GM19238 (cell line): ENCODE data around the gene PPP1R9A.

Experiments used
- DNase-seq: peaks from one replicate; pipeline ENCODE4 v3.0.0; 2011; ENCODE audit warnings: low spot score; ENCODE audit not compliant: insufficient read length

Gene PPP1R9A

GRCh38 chr7:94907026-94907810, at the start of gene PPP1R9A:
Gene PPP1R9A, plus strand, starts transcription at chr7:94907594. Its CDS starts 2,520 bp downstream, at chr7:94910114.
- DNase-seq = no peak

DNA sequence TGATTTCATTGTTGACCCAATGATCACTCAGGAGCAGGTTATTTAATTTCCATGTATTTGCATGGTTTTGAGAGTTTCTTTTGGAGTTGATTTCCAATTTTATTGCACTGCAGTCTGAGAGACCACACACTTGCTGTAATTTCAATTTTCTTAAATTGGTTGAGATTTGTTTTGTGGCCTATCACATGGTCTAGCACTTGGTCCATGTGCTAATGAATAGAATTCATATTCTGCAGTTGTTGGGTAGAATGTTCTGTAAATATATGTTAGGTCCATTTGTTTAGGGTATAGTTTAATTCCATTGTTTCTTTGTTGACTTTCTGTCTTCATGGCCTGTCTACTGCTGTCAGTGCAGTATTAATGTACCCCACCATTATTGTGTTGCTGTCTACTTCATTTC, 36.3 kb upstream of the PPP1R9A start:
- no peak for DNase-seq

GRCh38 chr7:94873239-94873638, 34.2 kb upstream of the PPP1R9A start:
- no peak for DNase-seq

DNA sequence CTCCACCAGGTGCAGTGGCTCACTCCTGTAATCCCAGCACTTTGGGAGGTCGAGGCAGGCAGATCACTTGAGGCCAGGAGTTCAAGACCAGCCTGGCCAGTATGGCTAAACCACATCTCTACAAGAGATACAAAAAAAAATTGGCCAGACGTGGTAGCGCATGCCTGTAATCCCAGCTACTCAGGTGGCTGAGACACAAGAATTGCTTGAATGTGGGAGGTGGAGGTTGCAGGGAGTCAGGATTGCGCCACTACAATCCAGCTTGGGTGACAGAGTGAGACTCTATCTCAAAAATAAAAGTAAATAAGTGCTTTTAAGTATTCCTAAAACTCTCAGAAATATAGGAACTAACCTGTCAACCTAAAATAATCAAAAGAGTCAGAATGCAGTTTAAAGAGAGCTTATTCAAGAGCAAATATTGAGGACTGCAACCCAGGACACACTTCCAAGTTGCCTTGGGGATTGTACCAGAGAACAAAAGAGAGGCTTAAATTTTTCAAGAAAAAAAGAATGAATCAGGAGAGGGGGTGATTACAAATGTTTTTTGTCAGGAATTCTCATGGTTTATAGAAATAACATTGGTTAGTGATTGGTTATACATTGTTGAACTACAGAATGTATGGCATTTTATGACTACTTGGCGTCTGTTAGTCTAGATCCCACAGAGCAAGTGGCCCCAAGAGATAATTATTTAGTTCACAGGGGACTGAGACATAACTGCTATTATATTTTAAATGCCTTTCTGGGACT, 33.2 kb upstream of the PPP1R9A start:
- DNase-seq = no peak

DNA sequence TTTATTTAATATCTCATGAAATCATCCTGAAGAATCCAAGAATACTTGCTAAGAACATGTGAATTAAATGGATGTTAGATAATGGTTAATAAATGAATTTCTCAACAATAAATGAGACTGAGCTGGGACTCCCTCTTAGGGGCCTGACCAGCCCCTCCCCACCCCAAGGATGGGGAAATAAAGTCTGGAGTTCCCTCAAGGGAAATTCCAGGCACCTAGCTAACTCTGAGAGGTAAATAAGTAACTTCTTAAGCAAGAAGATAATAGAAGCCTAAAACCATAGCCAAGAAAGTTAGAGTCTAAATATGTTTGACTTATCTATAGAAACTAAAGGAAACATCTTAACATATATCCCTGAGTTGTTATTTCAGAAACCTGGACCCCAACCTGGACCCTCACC, 32.2 kb upstream of the PPP1R9A start:
- DNase-seq = no peak

DNA sequence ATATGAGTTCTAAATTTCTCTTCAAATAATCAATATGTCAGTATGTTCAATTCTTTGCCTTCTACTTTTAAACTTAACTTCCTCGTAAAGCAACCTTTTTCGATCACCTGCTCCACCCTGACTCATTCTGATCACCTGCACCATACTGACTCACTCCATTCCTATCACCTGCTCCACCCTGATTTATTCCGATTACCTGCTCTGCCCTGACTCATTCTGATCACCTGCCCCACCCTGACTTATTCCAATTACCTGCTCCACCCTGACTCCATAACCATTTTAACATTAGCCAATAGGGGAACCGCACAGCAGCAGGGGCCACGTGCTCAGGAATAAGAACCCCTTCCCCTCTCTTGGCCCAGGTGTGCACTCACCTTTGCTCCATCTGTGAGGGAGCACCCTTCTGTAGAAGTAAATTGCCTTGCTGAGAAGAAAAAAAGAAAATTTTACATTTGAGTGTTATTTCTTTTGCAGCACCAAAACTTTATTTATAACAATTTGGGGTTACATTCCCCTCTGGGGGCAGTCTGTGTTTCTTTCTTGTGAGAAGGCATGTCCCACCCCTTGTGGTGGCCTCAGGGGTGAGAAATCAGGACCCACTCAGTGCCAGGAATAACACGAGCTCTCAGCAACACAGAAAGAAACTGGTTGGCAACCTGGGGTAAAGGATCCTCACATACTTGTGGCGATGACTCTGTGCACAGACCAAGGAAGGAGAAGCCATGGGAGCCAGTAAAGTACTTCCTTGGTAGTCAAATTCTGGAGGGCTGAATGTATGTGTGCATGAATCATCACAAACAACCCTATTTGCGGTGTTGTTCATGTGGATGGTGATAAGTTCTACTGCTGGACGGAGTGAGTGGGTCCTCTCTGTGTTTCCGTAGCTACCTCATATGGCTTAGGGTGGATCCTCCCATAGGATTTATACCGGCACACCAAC, 29.4 kb upstream of the PPP1R9A start:
- DNase-seq = no peak

- no peak for DNase-seq
Measured at GRCh38 chr7:94882891-94883290, 24.5 kb upstream of the PPP1R9A start.

DNA sequence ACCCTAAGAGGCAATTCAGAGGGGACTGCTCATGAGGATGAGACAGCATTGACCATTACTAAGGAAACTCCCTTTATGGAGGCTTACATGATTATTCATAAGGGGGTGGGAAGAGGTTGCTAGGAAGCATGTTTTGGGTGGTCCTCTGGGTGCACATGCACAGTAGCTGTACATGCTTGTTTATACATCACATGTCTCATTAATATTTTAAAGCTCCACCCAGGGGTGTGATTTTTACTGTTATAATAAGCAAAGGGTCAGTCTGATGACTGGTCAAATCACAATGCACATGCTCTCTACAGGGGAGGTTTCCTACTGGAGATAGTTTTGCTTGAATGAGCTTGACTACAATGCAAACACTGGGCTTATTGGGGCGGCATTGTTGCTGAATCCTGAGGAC, 23.8 kb upstream of the PPP1R9A start:
- DNase-seq = no peak

DNA sequence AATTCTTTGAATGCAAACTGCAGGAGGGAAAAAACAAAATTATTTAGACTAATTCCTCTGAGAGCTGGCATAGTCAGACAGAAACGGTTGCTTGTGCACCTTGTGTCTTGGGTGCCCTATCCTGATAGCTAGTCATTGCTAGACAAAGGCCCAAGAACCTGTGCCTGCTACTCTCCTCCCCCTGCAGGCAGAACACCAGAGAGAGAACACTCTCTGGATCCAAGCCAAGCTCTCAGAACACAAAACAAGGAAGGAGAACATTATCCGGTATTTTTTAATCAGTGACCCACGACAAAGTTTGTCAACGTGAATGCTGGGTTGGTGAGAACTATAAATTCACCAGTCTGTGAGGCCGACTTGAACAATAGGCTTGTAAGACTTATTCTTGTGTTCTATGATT, 18.8 kb upstream of the PPP1R9A start:
- no peak for DNase-seq

DNA sequence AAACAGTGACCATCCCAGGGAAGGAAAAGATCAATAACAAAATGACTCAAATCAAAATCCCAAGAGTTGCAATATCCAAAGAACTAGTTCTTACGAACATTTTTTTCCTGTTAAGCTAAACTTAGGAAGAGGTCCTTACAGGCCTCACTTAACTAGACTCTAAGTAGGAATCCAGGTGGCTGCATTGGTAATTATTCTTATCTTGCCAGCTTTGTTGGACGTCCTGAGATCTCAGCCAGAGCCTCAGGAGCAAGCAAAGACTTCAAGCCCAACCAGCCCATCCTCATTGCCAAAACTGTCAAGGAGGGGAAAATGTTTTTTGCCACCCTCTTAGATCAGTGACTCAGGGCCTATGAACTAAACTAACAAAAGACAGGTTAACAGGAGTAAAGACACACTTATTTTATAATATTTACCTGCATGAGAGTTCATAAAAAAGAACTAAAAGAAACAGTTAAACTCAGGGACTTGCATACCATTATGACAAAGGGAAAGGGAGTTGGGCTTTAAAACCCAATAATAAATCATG, 18.3 kb upstream of the PPP1R9A start:
- DNase-seq = no peak

GRCh38 chr7:94890216-94890615, 17.2 kb upstream of the PPP1R9A start:
- DNase-seq = no peak

- DNase-seq = no peak
Measured at GRCh38 chr7:94893661-94894060, 13.7 kb upstream of the PPP1R9A start.

GRCh38 chr7:94897541-94897940, 9.9 kb upstream of the PPP1R9A start:
- DNase-seq = no peak

GRCh38 chr7:94898340-94898739, 9.1 kb upstream of the PPP1R9A start:
- no peak for DNase-seq

DNA sequence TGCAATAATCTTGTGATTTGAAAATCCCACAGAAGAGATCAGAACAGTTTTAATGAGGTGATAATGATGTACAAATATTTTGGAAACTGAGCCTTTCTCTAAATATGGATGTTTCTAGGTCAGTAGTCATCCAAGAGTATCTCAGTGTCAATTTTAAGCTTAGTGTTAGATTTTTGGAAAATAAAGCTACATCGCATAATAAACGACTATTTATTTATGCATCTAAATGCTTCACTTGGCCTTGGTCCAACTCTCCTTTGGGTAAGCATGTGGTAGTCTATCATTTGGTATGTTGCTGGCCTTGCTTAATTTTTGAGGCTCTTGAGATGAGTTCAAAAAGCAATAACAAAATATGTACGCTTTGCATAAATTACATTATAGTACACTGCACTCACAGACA, 5.4 kb upstream of the PPP1R9A start:
- no peak for DNase-seq

DNA sequence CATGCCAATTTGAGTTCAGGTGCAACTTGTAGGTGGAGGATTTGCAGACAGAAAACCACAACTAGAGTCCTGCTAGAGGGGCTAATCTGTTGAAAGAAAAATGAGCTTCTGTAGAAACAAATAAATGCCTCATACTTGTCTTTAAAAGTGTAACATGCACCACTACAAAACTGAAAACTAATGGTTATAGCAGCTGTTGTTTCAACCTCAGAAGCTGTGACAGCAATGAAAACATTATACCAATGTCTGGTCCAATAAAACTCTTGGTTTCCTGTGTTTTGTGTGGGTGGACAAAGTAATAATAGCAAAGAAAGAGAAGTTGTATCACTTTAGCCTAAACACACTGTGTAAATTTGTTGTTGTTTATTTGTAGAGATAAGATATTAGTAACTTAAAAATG, 3.4 kb upstream of the PPP1R9A start:
- DNase-seq = no peak

GRCh38 chr7:94904982-94905381, 2.4 kb upstream of the PPP1R9A start:
- no peak for DNase-seq

GRCh38 chr7:94906065-94906851, 1.1 kb upstream of the PPP1R9A start:
- no peak for DNase-seq

GRCh38 chr7:94907811-94908322, 473 bp downstream of the PPP1R9A start:
- DNase-seq = no peak
